Activated T-cell treated with anti-CD3 and anti-CD28 coated beads, Interleukin-2, amount 50 U/mL, for 72 hours (primary cell): Measurements from ENCODE around the gene FMN2. TPM values are rescaled to one million over a fixed set of nuclear protein-coding genes. Genes with fewer than 3 reads are reported as not detected.

Experiments used
- ATAC-seq, 2 donors: fragments of 150-1000 bp; cut with Tn5 transposase; replicated peaks in 1 of 2; 2 replicates each; pipeline ENCODE4 v1.10.0; 2021; ENCODE audit warnings: moderate library complexity in 2 of 2, mild to moderate bottlenecking in 1 of 2
- DNase-seq, 2 donors: peaks; one replicate each; pipeline ENCODE4 v3.0.0; 2021 to 2022; ENCODE audit warnings: mixed read lengths in 1 of 2
- H3K27ac Mint-ChIP-seq: one replicate; pipeline ENCODE4 v1.8.0; 2022; ENCODE audit warnings: mild to moderate bottlenecking, moderate library complexity, mixed read lengths
- H3K27me3 Mint-ChIP-seq: one replicate; pipeline ENCODE4 v1.8.0; 2022; ENCODE audit warnings: low read depth, mixed read lengths
- H3K36me3 Mint-ChIP-seq, 2 donors: one replicate each; pipeline ENCODE4 v1.8.0; 2022; ENCODE audit warnings: mixed read lengths in 2 of 2, mild to moderate bottlenecking in 1 of 2; ENCODE audit not compliant: insufficient read depth in 2 of 2
- H3K4me1 Mint-ChIP-seq: one replicate; pipeline ENCODE4 v1.8.0; 2022; ENCODE audit warnings: low read depth, mixed read lengths
- H3K4me3 Mint-ChIP-seq, 2 donors: one replicate each; pipeline ENCODE4 v1.8.0; 2022; ENCODE audit warnings: mild to moderate bottlenecking in 2 of 2, mixed read lengths in 2 of 2, moderate library complexity in 2 of 2
- H3K9me3 Mint-ChIP-seq, 2 donors: one replicate each; pipeline ENCODE4 v1.8.0; 2022; ENCODE audit warnings: mixed read lengths in 2 of 2
- total RNA-seq, 2 donors: library from RNA; stranded (reverse); gene quantifications; one replicate each; pipeline ENCODE4 v1.2.3, GENCODE V29; 2022

The FMN2 gene
- total RNA-seq, 2 donors from 2014 or later = not detected

DNA sequence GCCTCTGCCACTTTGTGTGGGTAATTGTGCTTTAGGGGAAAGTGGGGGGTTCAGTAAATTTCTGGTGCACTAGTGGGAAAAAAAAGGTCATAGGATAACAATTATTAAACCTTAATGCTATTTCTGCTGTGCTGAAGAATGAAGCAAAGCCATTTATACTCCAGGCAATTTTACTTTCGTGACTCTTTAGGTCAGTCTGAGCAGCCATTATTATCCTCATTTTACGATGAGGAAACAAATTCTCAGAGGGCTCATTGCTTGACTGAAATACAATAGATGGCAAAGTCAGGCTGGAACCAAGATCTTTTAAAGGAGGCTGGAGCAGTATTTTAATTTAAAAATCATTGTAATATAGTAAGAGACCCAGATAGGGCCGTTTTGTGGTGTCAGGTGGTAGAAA lies 272.2 kb downstream of the FMN2 start:
- Mint-ChIP-seq H3K27me3 (no peaks in the 10 kb centered on the region), H3K4me3 (no peak overlapping the region), H3K9me3 (peaks cover 0 to 12% of the 10 kb centered on the region in 2 donors), H3K36me3 (no peaks in the 10 kb centered on the region), H3K27ac (no peak overlapping the region), H3K4me1 (no peaks in the 10 kb centered on the region)
- DNase-seq (no peak), ATAC-seq (no peak)

DNA sequence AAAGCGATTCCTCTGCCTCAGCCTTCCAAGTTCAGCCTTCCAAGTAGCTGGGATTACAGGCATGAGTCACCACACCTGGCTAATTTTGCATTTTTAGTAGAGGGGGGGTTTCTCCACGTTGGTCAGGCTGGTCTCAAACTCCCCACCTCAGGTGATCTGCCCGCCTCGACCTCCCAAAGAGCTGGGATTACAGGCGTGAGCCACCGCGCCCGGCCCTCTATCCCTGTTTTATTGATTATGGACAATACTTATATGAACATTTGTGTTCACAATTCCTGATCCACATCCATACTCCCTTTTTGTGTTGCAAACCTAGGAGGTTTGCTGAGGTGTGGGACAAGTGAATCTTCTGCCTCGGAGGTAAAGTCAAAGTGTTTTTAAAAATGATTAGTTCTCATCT lies 275.0 kb downstream of the FMN2 start:
- H3K4me1 Mint-ChIP-seq = no peaks in the 10 kb centered on the region
- DNase-seq (no peak), ATAC-seq (no peak)
- H3K9me3 Mint-ChIP-seq = peaks cover 0 to 4% of the 10 kb centered on the region in 2 donors
- H3K27ac Mint-ChIP-seq = no peak overlapping the region
- H3K27me3 Mint-ChIP-seq = no peaks in the 10 kb centered on the region
- no peak overlapping the region for H3K4me3 Mint-ChIP-seq
- no peaks in the 10 kb centered on the region for H3K36me3 Mint-ChIP-seq

DNA sequence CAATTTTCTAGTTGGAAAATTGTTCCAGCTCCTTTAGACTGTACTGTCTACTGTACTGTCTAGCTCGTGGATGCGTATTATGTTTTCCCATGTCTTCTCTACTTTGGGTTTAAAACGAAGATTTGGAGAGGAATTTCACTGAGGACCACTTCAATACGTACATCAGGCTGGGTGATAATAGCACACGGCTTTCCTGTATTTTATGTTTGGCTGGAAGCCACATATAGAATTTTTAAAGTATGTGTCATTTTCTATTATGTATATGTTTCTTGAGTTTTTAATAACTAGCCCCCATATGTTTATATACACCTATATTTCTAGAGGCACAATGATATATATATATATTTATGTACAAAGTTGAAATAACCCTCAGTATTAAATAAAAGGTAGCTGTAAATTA lies 293.9 kb downstream of the FMN2 start:
- ATAC-seq = no peak
- H3K4me1 Mint-ChIP-seq = no peaks in the 10 kb centered on the region

DNA sequence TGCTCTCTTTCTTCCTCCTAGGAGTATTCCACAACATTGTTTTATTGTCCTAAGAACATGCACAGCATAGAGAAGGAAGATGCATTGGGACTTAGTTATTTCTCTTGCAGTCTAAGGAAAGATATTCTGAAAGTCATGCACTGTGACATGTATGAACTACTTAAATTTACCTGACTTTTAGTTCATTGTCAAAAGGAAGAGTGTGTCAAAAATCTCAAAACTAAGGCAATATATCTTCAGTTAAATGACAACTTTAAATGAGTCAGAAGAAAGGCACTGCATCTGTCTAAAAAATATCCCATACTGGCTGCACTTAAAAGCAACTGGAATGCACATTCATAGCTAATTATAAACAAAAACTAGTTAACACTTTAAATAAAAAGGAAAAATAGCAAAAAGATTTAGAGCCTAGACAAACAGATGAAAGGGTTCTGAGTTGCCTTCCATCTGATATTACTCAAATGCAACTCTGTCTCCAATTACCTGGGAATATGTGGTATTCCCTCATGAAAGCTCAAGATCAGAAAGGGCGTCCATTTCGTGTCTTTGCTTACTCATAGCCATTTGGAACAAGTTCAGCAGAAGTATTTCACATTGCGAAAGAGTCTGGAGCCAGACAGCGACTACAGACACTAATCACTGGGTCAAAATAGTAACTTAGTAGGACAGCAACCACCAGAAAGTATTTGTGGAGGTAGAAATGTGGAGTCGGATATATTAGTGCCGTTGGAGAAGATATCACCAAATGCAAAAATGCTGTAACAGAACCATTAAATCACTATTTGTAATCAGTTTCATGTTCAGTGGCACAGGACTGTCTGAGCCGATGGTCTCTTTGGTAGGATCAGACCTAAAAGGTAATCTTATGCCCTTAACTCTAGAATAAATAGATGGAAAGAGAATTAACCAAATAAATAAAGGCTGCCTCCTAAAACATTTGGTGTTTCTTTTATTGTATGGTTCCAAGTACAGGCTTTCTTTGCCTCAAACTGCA lies 294.6 kb downstream of the FMN2 start:
- no peaks in the 10 kb centered on the region for H3K27me3 Mint-ChIP-seq
- no peak overlapping the region for H3K27ac Mint-ChIP-seq
- no peaks in the 10 kb centered on the region for H3K4me1 Mint-ChIP-seq
- no peaks in the 10 kb centered on the region for H3K36me3 Mint-ChIP-seq
- no peak overlapping the region for H3K4me3 Mint-ChIP-seq
- DNase-seq = no peak
- H3K9me3 Mint-ChIP-seq = peaks cover 1 to 4% of the 10 kb centered on the region in 2 donors
- no peak for ATAC-seq

More for the DNA sequence above, 293.9 kb downstream of the FMN2 start:
- no peaks in the 10 kb centered on the region for H3K27me3 Mint-ChIP-seq
- peaks cover 3 to 6% of the 10 kb centered on the region in 2 donors for H3K36me3 Mint-ChIP-seq
- H3K4me3 Mint-ChIP-seq = no peak overlapping the region
- H3K27ac Mint-ChIP-seq = no peak overlapping the region
- peaks cover 4 to 5% of the 10 kb centered on the region in 2 donors for H3K9me3 Mint-ChIP-seq
- DNase-seq = no peak

DNA sequence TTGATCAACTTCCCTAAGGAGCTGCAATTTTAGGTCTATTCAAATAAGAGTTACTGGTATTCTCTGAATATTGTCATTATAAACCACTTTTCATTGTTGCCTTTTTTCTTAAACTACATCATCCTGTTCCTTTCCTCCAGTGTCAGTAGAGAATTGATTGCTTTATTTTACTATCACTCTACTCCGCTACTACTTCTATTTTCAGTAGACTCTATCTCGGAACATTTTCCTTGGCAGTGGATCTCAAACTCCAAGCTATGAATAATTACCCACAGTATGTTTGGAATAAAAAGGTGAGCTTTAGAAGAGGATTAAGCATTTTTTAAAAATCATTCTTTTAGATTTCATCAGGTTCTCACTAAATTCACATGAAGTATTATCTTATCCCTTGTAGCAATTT lies 295.4 kb downstream of the FMN2 start:
- no peak for ATAC-seq
- Mint-ChIP-seq H3K27me3 (no peaks in the 10 kb centered on the region), H3K4me3 (no peak overlapping the region), H3K9me3 (peaks cover 1 to 4% of the 10 kb centered on the region in 2 donors), H3K27ac (no peak overlapping the region), H3K4me1 (no peaks in the 10 kb centered on the region), H3K36me3 (no peaks in the 10 kb centered on the region)
- no peak for DNase-seq

DNA sequence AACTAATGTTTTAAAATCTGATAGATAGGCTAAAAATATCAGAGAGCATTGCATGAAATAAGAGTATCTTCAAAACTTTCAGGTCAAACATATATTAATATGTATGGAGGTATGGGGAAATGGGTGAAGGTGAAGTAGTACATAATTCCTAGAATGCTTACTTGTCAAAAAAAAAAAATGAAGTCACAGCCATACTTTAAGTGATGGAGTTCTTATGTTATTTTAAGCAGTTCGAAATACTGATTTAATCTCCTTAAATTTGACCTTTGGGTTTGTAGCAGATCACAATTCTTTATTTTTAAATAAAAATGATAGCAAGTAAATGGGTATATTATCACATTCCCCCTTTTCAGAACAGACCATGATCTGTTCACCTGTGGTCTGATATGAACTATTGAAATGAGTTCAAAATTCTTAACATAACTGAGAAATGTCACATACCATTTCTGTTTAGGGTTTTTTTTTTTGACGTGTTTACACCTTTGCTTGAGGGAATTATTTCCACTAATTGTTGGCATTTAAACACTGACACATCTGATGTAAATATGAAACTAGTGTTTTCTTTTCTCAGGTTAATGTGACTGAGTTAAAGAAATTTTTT lies 300.1 kb downstream of the FMN2 start:
- peaks cover 0 to 8% of the 10 kb centered on the region in 2 donors for H3K9me3 Mint-ChIP-seq
- H3K27ac Mint-ChIP-seq = no peak overlapping the region
- H3K4me1 Mint-ChIP-seq = no peaks in the 10 kb centered on the region
- H3K27me3 Mint-ChIP-seq = no peaks in the 10 kb centered on the region
- DNase-seq (no peak), ATAC-seq (no peak)
- no peak overlapping the region for H3K4me3 Mint-ChIP-seq
- H3K36me3 Mint-ChIP-seq = no peaks in the 10 kb centered on the region

DNA sequence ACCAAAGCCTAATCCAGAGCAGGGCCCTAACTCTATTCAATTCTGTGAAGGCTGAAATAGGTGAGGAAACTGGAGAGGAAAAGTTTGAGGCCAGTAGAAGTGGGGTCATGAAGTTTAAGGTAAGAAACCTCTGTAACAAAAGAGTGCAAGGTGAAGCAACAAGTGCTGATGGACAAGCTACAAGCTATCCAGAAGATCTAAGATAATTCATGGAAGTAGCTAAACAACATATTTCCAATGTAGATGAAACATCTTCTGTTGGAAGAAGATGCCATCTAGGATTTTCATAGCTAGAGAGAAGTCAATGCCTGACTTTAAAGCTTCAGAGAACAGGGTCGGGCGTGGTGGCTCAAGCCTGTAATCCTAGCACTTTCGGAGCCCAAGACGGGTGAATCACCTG lies 302.7 kb downstream of the FMN2 start:
- Mint-ChIP-seq H3K36me3 (no peaks in the 10 kb centered on the region), H3K27me3 (no peaks in the 10 kb centered on the region), H3K4me1 (no peaks in the 10 kb centered on the region), H3K4me3 (no peak overlapping the region), H3K9me3 (peaks cover 0 to 7% of the 10 kb centered on the region in 2 donors), H3K27ac (no peak overlapping the region)
- ATAC-seq (no peak), DNase-seq (no peak)

DNA sequence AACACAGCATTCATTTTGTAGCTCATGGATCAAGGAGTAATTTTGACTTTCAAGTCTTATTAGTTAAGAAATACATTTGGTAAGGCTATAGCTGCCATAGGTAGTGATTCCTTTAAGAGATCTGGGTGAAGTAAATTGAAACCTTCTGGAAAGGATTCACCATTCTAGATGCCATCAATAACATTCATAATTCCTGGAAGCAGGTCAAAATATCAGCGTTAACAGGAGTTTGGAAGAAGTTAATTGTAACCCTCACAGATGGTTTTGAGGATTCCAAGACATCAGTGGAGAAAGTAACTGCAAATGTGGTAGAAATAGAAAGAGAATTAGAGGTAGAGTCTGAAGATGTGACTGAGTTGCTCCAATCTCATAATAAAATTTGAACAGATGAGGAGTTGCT lies 303.7 kb downstream of the FMN2 start:
- Mint-ChIP-seq H3K9me3 (peaks cover 0 to 7% of the 10 kb centered on the region in 2 donors), H3K27ac (no peak overlapping the region), H3K4me1 (no peaks in the 10 kb centered on the region), H3K36me3 (no peaks in the 10 kb centered on the region), H3K4me3 (no peak overlapping the region), H3K27me3 (no peaks in the 10 kb centered on the region)
- no peak for DNase-seq
- ATAC-seq = no peak

DNA sequence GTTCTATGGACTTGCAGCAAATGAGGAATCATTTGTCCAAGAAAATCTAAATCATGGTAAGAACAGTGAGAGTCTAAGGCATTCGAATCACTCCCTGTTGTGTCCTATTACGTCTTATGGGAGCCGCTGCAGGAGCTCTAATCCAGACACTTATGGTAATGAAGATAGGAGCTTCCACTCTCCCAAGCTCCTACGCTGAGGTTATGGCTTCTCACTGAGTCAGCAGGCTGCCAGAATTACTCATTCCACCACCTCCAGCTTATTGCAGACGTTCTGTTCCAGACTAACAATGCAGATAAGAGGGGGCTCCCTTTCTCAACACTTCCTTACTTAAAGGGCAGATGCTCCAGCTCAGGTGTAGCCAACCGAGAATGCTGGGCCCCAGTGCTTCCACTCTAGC lies 307.7 kb downstream of the FMN2 start:
- H3K36me3 Mint-ChIP-seq = no peaks in the 10 kb centered on the region
- H3K27ac Mint-ChIP-seq = no peak overlapping the region
- H3K27me3 Mint-ChIP-seq = no peaks in the 10 kb centered on the region
- H3K4me3 Mint-ChIP-seq = no peak overlapping the region
- ATAC-seq (no peak), DNase-seq (no peak)
- no peaks in the 10 kb centered on the region for H3K4me1 Mint-ChIP-seq
- H3K9me3 Mint-ChIP-seq = no peaks in the 10 kb centered on the region

DNA sequence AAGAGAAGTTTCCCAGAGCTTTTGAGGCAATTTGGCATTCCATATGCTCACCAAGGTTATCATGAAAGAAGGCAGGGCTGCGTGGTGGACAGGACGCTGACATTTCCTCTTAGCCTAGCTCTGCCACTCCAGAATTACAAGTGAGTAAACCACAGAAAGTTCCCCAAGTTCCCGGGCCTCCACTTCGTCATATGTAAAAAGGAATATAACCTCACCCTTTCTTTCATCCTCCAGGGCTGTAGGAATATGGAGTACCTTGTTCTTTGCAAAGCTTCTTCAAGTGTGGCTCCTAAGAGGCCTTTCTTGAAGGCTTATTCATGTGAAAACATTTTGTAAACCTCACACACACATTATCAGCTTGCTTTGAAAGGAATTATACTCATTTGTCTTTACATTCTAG lies 310.0 kb downstream of the FMN2 start:
- H3K9me3 Mint-ChIP-seq = peaks cover 3 to 6% of the 10 kb centered on the region in 2 donors
- ATAC-seq (no peak), DNase-seq (no peak)
- no peak overlapping the region for H3K4me3 Mint-ChIP-seq
- no peaks in the 10 kb centered on the region for H3K27me3 Mint-ChIP-seq
- no peak overlapping the region for H3K27ac Mint-ChIP-seq
- no peaks in the 10 kb centered on the region for H3K36me3 Mint-ChIP-seq
- H3K4me1 Mint-ChIP-seq = no peaks in the 10 kb centered on the region

DNA sequence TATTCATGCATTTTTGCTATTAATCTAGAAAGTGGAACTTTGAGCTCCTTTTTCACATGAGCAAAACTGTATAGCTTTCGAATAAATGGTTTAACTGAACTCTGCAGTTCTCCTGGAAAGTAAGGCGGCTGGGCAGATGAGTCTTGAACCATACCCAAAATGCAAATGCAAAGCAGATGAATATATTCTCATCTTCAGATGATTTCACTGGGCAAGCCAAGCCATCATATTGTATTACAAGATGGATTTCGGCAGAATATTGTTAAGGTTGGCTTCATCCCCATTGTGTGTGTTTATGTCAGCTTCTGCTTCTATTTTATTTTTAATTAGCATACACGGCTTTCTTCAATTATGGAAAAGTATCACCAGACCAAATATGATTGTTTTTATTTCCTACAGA lies 310.6 kb downstream of the FMN2 start:
- Mint-ChIP-seq H3K9me3 (peaks cover 3 to 6% of the 10 kb centered on the region in 2 donors), H3K27ac (no peak overlapping the region), H3K4me1 (no peaks in the 10 kb centered on the region), H3K36me3 (no peaks in the 10 kb centered on the region), H3K27me3 (no peaks in the 10 kb centered on the region), H3K4me3 (no peak overlapping the region)
- DNase-seq = no peak
- ATAC-seq = no peak

DNA sequence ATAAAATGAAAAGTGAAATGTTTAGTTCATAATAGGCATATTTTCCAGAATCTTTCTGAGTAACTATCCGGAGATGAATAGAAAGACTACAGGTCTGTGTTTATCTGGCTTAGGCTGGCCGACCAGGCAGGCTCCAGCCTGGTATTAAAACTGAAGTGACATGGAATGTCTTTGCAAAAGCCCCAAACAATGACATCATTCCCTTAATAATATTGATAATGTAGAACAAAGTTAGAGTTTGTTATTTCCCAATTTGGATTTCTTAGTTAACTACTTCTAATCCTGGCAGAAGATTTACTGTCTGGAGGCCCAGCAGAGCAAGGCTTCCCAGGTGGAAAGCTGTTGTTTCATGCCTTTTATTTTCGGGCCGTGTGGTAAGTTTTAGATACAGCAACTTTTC lies 312.6 kb downstream of the FMN2 start:
- Mint-ChIP-seq H3K27me3 (no peaks in the 10 kb centered on the region), H3K9me3 (peaks cover 3 to 6% of the 10 kb centered on the region in 2 donors), H3K27ac (no peak overlapping the region), H3K36me3 (no peaks in the 10 kb centered on the region), H3K4me1 (no peaks in the 10 kb centered on the region), H3K4me3 (no peak overlapping the region)
- no peak for DNase-seq
- ATAC-seq = no peak

DNA sequence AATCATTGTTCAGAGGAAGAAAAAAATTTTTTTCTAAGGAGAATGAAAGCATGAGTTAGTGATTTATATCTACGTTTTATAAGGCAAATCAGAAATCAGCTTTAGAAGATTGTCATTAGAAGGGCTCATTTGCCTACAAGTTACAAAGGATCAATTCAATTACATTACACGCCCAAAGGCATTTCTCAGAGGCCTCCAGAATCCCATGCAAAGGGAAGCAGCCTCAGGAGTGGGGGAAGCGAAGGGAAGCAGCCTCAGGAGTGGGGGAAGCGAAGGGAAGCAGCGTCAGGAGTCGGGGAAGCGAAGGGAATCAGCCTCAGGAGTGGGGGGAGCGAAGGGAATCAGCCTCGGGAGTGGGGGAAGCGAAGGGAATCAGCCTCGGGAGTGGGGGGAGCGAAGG lies 314.1 kb downstream of the FMN2 start:
- Mint-ChIP-seq H3K4me3 (no peak overlapping the region), H3K9me3 (peaks cover 3 to 6% of the 10 kb centered on the region in 2 donors), H3K27me3 (no peaks in the 10 kb centered on the region), H3K27ac (no peak overlapping the region), H3K4me1 (no peaks in the 10 kb centered on the region), H3K36me3 (no peaks in the 10 kb centered on the region)
- ATAC-seq = no peak
- DNase-seq = no peak
